ENCODE data around the gene CLGN.
"Not testable (repeated sequence)": the region's sequence is repeated elsewhere in the genome, so short reads cannot be mapped to it uniquely, and the experiment has no call there.

The CLGN gene, protein sequence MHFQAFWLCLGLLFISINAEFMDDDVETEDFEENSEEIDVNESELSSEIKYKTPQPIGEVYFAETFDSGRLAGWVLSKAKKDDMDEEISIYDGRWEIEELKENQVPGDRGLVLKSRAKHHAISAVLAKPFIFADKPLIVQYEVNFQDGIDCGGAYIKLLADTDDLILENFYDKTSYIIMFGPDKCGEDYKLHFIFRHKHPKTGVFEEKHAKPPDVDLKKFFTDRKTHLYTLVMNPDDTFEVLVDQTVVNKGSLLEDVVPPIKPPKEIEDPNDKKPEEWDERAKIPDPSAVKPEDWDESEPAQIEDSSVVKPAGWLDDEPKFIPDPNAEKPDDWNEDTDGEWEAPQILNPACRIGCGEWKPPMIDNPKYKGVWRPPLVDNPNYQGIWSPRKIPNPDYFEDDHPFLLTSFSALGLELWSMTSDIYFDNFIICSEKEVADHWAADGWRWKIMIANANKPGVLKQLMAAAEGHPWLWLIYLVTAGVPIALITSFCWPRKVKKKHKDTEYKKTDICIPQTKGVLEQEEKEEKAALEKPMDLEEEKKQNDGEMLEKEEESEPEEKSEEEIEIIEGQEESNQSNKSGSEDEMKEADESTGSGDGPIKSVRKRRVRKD

DNA sequence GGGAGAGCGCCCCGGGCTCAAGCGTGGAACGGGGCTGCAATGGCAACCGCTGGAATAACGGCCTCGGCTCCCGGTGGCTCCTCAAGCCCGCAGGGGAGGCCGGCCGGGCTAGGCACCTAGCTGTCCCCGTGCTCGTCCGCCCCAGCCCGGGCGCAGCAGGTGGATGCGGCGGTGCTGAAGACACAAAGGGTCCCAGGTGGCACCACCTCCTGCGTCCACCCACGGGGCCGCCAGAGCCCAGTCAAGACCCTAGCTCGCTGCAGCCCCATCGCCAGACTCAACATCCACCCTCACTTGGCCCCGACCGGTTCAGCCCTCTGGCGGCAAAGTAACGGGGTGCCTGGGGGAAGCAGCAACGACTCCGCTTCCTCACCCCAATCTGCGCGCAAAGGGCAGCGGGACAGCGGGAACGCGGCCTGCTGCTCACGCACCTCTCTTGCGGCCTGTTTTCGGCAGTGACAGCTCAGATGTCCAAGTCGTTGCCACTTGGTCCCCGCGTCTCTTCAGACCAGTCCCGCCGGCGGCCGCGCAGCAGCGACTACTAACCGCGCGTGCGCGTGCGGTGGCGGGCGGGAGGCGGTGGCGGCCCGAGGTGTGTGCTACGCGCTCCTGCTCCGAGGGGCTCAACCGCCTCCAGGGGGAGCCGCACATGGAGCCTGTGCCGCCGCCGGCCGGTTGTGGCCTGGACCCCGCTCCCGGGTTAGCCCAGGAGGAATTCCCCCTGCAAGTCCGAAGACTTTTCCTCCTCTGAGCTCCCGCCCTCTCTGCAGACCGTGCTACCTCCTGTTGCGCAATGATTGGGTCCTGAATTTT, at the start of gene CLGN:
Gene CLGN (minus strand): TSS at position 543 of the 813 bp plus-strand sequence. CDS start 14,570 bp downstream, outside the sequence.
- peak; percentile 45 to 56 for DNase-seq

DNA sequence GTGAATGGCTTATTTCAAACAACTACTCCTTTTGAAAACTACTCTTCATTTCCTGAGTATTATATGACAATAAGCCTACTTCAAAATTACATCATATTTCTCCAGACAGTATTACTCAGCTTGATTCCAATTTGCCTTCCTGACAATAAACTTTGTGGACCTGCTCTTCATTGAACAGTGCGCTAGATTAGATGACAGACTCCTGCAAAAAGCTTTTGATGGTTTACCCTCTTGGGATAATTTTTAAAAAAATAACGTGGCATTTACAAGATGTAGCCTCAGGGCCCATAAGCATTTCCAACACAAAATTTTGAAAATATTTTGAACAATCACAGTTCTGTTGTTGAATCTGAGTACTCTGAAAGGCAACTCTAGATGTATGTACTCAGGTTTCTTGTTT, 44.7 kb upstream of the CLGN start:
- DNase-seq, result no peak

DNA sequence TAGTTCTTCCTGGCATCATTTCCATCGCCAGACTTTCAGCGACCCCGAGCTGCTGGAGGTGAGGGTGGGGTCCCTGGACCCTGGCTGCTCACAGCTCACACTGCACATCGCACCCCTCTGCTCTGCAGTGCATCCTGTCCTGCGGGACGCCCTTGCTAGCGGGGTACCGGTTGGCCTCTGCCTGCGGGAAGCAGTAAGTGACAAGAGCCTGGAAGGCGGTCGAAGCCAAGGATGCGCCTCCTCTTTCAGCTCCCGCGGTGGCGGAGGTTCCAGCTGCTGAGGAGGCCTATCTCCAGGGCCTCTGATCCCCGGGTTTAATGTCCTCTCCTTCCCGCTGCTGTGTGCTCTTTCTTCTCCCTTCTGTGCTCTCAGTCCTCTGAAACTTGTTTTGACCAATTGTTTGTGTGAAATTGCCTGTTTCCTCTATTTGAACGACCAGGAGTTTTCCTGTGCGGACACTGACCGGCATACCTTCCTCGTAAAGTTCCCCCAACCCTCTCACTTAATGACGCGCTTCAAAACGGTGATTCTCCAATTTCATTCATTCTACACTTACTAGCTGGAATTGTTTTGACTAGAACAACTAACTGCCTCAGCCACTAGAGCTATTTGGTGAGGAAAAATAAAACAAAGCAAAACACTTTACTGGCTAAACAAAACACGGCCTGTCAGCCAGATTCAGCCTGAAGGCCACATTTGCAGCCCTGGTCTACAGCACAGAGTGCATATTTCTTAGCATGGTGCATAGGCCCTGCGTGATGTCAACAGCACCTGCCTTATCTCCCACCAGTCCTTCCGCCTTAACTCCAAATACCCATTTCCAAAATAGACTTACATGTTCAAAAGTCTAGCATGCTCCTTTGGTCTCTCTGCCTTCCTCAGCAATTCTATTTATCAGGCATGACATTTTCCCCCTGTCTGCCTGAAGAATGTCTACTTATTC, 42.6 kb upstream of the CLGN start:
- DNase-seq, result no peak

DNA sequence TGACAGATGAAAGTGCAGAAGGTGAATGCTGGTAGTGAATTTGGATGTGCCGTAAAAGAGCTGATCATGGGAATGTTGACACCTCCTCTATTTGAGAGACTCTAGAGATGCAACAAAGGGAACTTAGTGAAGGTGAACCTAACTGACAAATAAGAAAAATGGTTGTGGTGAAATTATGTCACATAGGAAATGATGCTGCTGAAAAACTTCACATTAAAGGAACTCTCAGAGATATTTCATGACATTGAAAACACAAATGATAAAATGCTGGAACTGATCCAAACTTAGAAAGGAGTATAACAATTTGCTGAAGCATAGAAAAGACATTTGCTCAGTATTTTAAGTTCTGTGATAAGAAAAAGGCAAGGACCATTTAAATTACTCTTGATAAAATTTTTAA, 38.7 kb upstream of the CLGN start:
- DNase-seq, result no peak

DNA sequence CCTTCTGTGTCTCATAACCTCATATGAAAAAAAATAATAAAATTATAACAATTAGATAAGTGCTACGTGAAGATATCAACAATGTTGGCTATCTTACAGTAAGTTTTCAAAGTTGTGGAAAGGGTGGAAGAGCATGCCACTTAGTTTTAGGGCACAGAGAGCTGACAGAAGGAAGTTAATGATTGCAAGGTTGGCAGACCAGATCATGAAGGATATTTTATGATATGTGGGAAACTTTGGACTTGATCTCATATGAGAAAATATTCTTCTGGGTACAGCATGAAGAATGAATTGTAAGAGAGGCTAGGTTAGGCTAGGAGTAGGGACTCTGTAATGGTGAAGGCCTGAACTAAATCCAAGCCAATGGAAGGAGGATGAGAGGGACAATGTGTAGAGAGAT, 36.2 kb upstream of the CLGN start:
- DNase-seq, result no peak

DNA sequence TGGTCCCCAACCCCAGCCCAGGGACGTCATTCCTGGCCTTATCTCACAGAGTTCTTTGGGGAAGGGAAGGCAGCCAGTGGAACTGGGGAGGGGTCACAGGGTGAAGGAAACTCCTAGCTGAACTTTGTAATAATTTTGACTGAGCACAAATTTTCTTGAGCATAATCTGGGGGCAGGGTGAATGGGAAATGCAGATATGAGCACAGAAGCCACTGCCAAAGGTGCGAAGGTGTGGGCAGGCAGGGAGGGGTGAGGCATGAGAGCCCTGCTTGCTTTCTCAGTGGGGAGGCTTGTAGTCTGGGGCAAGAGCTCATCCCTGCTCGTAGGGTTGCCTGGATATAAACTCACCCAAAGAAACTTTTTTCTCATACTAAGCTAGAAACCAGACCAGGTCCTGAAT, 35.7 kb upstream of the CLGN start:
- DNase-seq, result no peak

DNA sequence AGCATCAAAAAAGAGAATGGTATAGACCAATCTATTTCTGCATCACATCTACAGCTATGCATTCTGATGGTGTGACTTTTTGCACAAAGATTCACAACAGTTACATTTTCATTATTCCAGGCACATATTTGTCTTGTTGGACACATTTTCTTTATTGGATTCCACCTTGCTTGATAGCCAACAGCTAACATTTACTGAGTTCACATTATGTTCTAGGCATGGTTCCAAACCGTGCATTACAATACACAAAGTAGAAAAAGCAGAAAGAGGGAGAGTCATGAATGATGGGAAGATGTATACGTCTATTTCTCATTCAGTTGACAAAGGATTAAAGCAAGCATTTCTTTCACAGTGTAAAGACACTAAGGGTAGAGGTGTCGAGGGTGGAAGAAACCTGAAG, 22.9 kb upstream of the CLGN start:
- DNase-seq, result no peak

DNA sequence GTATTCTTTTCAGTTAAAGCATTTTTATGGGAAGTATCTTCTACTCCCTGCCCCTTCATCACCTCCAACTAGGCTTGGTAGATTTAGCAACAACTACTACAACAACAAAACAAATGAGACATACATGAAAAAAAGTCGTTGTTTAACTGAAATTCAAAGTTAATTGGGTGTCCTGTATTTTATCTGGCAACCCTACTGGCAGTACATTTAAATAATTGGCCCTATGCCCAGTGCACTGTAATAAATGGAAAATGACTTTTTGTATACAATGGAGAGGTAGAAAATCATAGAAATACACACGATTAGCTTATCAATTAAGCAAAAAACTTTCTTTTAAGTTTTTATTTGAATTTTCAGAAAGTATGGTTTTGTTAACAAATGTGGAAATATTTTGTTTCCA, 21.4 kb upstream of the CLGN start:
- DNase-seq, result no peak

DNA sequence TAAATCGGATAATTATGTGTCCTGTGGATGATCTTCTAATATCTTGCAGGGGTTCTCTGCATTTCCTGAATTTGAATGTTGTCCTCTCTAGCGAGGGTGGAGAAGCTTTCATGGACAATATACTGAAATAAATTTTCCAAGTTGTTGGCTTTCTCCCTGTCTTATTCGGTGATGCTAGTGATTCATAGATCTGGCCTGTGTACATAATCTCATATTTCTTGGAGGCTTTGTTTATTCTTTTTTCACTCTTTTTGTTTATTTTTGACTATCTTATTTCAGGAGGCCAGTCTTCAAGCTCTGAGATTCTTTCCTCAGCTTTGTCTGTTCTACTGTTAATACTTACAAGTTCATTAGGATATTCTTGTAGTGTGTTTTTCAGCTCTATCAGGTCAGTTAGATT, 20.7 kb upstream of the CLGN start:
- DNase-seq, result no peak

DNA sequence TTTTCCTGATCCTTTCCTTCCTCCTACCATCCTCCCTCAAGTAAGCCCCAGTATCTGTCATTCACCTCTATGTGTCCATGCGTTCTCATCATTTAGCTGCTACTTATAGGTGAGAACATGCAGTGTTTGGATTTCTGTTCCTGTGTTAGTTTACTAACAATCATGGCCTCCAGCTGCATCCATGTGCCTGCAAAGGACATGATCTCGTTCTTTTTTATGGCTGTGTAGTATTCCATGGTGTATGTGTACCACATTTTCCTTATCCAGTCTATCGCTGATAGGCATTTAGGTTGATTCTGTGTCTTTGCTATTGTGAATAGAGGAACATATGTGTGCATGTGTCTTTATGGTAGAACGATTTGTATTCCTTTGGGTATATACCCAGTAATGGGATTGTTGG, 16.9 kb upstream of the CLGN start:
- not testable (repeated sequence) for DNase-seq

DNA sequence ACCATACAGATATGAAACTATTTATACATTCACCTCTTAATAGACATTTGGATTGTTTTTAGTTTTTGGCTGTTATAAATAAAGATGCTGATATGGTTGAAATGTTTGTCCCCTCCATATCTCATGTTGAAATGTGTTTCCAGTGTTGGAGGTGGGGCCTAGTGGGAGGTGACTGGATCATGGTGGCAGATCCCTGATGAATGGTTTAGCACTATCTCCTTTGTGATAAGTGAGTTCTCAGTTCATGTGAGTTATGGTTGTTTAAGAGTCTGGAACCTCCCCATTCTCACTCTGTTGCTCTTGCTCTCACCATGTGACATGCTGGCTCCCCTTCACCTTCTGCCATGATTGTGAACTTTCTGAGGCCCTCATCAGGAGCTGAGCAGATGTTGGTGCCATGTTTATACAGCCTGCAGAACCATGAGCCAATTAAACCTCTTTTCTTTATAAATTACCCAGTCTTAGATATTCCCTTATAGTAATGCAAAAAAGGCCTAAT, 12.2 kb upstream of the CLGN start:
- no peak for DNase-seq

DNA sequence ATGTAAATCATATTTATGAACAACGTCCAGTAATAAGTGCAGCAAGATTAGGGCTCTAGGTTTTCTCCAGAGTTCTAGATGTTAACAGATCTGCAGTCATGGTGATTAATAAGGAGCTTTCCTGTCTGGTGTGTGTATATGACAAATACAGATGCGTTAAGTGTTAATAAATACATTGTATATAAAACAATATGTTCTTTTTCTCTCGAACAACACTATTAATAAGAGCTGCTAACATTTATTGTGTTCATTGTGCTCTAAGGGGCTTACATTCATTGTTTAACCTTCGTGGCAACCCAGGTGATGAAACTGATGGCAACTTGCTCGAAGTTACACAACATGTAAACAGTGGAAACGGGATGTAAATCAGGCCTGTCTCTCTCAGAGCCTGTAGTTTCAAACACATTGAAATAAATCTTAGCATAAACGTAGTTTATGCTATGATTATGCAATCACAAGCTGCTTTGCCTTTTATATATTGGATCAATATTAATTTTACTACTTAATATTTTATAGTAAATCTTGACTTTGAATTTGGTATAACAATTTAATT, 547 bp upstream of the CLGN start:
- no peak for DNase-seq

DNA sequence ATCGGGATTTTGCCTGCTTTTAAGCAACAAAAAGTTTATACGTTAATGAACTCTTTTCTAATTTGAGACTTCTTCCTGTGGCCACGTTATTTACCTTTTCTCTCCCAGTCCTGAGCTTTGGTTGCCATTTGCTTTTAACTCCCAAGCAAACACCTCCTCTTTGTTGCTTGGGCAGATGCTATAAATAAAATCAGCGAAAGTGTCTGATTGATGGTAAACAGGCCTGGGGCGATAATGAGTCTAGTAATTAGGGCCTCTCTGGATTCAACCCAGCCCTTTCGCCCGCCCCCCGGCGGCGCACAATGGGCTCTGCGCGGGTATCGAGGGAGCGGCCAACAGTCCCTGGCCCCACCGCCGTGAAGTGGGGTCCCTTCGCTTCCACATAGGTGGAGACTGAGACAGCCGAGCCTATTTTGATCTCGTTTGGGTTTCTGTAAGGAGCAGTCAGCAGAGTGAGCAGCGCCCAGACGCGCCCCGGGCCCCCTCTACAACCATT, 790 bp downstream of the CLGN start:
- DNase-seq, result no peak

DNA sequence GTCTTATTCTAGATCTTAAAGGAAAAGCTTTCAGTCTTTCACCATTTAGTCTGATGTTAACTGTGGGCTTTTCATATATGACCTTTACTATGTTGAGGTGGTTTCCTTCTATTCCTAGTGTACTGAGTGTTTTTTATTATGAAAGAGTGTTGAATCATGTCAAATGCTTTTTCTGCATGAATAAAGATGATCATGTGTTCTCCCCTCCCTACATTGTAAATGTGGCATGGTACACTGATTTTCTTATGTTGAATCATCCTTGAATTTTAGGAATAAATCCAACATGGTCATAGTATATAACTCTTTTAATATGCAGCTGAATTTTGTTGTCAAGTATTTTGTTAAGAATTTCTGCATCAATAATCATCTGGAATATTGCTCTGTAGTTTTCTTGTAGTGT, 4.3 kb downstream of the CLGN start:
- DNase-seq, result no peak

DNA sequence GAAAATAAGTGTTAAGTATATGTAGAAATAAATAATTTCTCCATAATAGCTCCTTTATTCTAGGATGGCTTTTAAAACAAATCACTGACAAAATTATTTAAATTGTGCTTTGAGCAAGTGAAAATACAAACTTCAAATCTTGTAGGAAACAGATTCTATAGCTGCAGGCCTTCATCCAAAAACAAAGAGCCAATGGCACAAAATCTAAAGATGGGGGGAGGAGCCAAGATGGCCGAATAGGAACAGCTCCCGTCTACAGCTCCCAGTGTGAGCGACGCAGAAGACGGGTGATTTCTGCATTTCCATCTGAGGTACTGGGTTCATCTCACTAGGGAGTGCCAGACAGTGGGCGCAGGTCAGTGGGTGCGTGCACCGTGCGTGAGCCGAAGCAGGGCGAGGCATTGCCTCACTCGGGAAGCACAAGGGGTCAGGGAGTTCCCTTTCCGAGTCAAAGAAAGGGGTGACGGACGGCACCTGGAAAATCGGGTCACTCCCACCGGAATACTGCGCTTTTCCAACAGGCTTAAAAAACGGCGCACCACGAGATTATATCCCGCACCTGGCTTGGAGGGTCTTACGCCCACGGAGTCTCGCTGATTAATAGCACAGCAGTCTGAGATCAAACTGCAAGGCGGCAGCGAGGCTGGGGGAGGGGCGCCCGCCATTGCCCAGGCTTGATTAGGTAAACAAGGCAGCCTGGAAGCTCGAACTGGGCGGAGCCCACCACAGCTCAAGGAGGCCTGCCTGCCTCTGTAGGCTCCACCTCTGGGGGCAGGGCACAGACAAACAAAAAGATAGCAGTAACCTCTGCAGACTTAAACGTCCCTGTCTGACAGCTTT, 14.1 kb downstream of the CLGN start:
- DNase-seq, result not testable (repeated sequence)

DNA sequence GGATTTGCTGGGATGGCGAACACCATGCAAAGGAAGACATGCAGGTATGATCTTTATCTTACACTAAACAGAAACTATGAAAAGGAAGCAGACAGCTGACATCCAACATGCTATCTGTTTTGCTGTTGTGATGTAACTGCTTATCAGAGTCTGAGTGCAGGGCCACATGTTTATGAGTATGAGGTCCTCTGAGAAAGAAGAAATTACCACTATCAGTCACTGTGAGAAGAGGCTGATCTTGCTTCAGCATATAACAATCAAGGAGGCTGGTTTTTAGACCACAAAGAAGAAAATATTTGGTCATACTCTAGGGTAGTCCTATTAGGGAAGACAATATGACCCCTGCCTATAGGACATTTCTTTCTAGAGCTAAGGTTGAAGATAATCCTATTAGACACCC, 18.5 kb downstream of the CLGN start:
- DNase-seq, result no peak

DNA sequence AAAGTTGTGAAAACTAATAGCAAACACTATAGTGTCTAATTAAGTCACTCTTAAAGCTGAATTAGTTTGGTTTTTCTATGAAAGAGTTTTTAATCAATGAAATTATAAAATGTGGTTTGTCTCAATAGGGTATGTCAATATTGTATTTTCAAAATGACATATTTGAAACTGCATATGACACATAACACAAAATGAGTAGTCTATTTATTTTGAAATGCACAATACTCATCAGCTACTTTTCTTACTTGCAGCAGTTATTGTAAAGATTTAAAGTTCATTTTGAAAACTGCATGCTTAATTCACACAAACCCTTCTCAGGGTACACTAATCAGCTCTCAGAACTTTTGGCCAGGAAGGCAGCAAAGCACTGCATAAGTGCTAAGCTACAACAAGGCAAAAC, 21.2 kb downstream of the CLGN start:
- no peak for DNase-seq

DNA sequence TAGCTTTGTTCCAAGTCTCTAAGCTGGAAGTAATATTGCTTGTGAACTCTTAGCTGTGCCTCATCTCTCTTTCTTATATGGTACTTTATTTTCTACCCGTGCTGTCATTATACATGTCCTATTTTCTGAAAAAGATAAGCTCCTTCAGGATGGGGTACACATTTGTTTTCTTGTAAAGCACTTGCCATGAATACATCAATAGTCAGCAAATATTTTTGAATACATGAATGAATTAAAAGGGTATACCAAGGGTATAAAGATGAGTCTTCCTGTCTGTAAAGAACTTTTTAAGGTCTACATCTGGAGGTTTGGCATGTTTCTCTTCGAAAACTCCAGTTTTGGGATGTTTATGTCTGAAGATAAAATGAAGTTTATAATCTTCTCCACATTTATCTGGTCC, 27.3 kb downstream of the CLGN start:
- DNase-seq, result no peak

DNA sequence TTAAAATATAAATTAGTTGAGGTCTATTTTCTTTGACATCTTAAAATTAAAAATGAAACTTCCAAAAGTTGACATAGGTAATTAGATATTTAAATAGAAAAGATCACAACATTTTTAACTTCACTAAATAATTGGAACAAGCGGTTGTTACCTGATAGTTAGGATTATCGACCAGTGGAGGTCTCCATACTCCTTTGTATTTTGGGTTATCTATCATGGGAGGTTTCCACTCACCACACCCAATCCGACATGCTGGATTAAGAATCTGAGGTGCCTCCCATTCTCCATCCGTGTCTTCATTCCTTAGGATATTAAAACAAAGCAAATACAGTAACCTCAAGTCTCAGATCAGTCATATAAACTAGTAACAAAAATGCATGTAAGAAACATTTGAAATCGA, 31.8 kb downstream of the CLGN start:
- DNase-seq, result no peak

DNA sequence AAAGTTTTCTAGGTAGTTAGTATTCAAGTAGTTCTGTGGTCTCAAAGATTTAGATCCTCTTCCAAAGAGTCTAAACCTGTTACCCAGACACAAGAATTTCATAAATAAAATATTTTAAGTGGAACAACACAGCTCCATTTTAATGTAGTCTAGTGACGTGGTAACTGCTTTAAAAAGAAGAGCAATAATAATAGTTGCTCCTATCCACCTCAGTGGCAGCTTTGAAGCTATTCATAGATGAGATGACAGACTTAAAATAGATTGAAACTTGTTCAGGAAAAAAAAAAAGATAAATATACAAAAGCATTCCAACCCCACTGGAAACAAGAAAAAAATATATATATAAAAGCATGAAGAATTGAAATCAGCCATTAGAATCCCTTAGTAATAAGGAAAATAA, 39.4 kb downstream of the CLGN start:
- DNase-seq, result no peak

DNA sequence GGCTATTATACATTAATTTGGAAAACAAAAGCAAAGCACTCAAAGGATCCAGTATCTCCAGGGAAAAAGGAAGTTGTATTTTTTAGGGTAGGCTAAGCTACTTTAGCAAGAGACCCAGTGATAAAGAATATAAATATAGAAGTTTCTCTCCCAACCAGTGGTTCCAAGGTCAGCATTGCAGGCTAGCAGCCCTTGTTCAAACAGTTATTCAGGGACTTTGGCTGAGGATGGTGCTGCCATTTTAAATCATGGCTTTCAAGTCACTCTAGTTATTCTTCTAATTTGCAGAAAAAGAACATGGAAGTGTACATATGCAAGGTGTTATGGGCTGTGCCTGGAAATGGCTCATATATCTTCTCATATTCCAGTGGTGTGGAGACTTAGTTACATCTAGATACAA, 44.7 kb downstream of the CLGN start:
- DNase-seq, result no peak

All from hippocampal formation (tissue), 2 donors.